OCI-LY3 (cell line): ENCODE results near the gene CDH4.

ENCODE experiments used
- H2AFZ ChIP-seq: fragments of 200-600, 300-600 bp; shearing (Covaris generic); 2 replicates; pipeline ENCODE4 v1.6.0; 2014; ENCODE audit warnings: antibody characterized with exemption, low read depth, low read length
- H3K27ac ChIP-seq: fragments of 200-600, 300-600 bp; sonication (generic); 2 replicates; pipeline ENCODE4 v1.5.1; 2014; ENCODE audit warnings: mild to moderate bottlenecking, low read length, moderate library complexity, mixed read lengths
- H3K27me3 ChIP-seq: fragments of 200-600, 300-600 bp; sonication (generic); 2 replicates; pipeline ENCODE4 v1.6.1; 2014; ENCODE audit warnings: low read depth, low read length, mixed read lengths
- H3K36me3 ChIP-seq: fragments of 200-600, 300-600 bp; sonication (generic); replicated peaks from 2 replicates; pipeline ENCODE3; 2014; ENCODE audit warnings: low read depth, low read length, mixed read lengths
- H3K4me1 ChIP-seq: fragments of 300-600, 200-600 bp; sonication (generic); 2 replicates; pipeline ENCODE4 v1.6.1; 2014; ENCODE audit warnings: low read length, mixed read lengths
- H3K4me2 ChIP-seq: fragments of 200-600, 300-600 bp; sonication (generic); 2 replicates; pipeline ENCODE4 v1.6.1; 2014; ENCODE audit warnings: low read length, mixed read lengths
- H3K4me3 ChIP-seq: fragments of 300-600, 200-600 bp; sonication (generic); 2 replicates; pipeline ENCODE4 v1.5.1; 2014; ENCODE audit warnings: antibody characterized with exemption, mild to moderate bottlenecking, low read length, moderate library complexity
- H3K79me2 ChIP-seq: fragments of 300-600, 200-600 bp; shearing (Covaris generic); 2 replicates; pipeline ENCODE4 v1.6.1; 2014; ENCODE audit warnings: mild to moderate bottlenecking, low read length, mixed read lengths
- H3K9ac ChIP-seq: fragments of 300-600, 200-600 bp; shearing (Covaris generic); 2 replicates; pipeline ENCODE4 v1.6.0; 2014; ENCODE audit warnings: mild to moderate bottlenecking, low read length, moderate library complexity
- H3K9me3 ChIP-seq: fragments of 200-600, 300-600 bp; shearing (Covaris generic); 2 replicates; pipeline ENCODE4 v1.6.1; 2014; ENCODE audit warnings: low read length, mixed read lengths; ENCODE audit not compliant: insufficient read depth
- H4K20me1 ChIP-seq: fragments of 200-600, 300-600 bp; sonication (generic); 2 replicates; pipeline ENCODE4 v1.6.1; 2016; ENCODE audit warnings: low read length, mixed read lengths; ENCODE audit not compliant: insufficient read depth
- EZH2phosphoT487 ChIP-seq: fragments of 200-600 bp; shearing (Covaris generic); IDR thresholded peaks from 2 replicates; pipeline ENCODE4 v1.6.1; 2018; ENCODE audit warnings: antibody characterized with exemption, mixed run types, low read depth
- TF ChIP-seq, protein P1 (sequence below): fragments of 200-600, 300-600 bp; sonication (generic); IDR thresholded peaks from 2 replicates; pipeline ENCODE4 v1.5.1; 2014; ENCODE audit warnings: antibody characterized with exemption, low read length, low read depth

CDH4 gene

GRCh38 chr20:61352346-61353260, 100.5 kb downstream of the CDH4 start:
- no peaks in the 10 kb centered on the region for H3K79me2 ChIP-seq
- H3K4me2 ChIP-seq = no peak overlapping the region
- H3K9ac ChIP-seq = no peak overlapping the region
- no peak overlapping the region for H3K27ac ChIP-seq
- H3K27me3 ChIP-seq = no peaks in the 10 kb centered on the region
- no peaks in the 10 kb centered on the region; the same call in 1 of the 2 replicates for H3K9me3 ChIP-seq
- no peak for TF ChIP-seq EZH2phosphoT487
- TF ChIP-seq, protein P1, sequence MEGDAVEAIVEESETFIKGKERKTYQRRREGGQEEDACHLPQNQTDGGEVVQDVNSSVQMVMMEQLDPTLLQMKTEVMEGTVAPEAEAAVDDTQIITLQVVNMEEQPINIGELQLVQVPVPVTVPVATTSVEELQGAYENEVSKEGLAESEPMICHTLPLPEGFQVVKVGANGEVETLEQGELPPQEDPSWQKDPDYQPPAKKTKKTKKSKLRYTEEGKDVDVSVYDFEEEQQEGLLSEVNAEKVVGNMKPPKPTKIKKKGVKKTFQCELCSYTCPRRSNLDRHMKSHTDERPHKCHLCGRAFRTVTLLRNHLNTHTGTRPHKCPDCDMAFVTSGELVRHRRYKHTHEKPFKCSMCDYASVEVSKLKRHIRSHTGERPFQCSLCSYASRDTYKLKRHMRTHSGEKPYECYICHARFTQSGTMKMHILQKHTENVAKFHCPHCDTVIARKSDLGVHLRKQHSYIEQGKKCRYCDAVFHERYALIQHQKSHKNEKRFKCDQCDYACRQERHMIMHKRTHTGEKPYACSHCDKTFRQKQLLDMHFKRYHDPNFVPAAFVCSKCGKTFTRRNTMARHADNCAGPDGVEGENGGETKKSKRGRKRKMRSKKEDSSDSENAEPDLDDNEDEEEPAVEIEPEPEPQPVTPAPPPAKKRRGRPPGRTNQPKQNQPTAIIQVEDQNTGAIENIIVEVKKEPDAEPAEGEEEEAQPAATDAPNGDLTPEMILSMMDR = no peak
- no peaks in the 10 kb centered on the region for H3K4me1 ChIP-seq
- H4K20me1 ChIP-seq = no peaks in the 10 kb centered on the region
- H3K36me3 ChIP-seq = no peaks in the 10 kb centered on the region
- H3K4me3 ChIP-seq = no peak overlapping the region
- H2AFZ ChIP-seq = no peak overlapping the region

DNA sequence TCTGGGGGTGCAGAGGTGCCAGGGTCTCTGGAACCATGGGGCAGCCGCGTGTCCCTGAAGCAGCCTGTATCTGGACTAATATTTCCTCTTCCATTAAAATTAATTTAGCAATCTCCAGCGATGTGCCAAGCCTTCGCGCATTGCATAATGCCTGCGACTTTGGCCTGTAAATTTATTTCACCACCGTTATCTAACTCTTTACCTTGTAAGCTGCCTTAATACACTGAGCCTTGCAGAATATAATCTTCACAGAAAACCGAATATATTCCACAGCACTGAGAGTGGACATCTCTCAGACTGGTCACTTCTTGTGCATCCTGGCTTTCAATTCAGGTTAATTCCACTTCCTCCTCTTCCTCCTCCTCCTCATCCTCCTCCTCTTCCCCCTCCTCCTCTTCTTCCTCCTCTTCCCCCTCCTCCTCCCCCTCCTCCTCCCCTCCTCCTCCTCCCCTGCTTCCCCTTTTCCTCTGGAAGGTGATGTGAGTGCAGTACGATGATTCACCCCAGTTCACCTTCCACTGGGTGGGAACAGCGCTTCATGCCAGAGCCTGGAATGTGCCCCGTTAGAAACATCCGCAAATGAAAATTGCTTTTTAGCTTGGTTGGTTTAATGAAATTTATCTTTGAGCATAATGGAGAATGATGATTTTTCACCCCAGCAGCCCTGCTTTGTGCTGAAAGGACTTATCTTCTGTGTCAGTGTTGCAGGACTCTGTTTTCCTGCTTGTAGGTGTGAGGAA, 101.4 kb downstream of the CDH4 start:
- Histone ChIP-seq H3K27ac (no peak overlapping the region), H3K4me3 (no peak overlapping the region), H3K9me3 (no peaks in the 10 kb centered on the region; the same call in 1 of the 2 replicates), H3K79me2 (no peaks in the 10 kb centered on the region), H3K4me2 (no peak overlapping the region), H3K27me3 (no peaks in the 10 kb centered on the region), H3K36me3 (no peaks in the 10 kb centered on the region), H4K20me1 (no peaks in the 10 kb centered on the region), H3K4me1 (no peaks in the 10 kb centered on the region), H2AFZ (no peak overlapping the region), H3K9ac (no peak overlapping the region)
- TF ChIP-seq, protein P1 = no peak
- no peak for TF ChIP-seq EZH2phosphoT487

DNA sequence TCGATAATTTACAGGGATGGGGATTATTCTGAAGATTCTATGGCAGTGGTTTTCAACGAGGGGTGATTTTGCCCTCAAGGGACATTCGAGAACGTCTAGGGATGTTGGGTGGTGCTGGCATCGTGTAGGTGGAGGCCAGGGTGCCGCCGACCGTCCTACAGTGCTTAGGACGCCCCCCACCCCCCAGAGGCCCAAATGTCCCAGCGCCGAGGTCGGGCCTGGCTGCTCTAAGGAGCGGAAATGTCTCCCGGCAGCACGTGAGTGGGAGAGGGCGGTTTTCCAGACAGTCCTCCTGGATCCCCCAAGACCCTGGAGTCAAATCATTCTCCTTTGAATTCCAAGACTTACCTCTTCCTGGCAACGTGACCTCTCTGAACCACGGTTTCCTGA, 101.9 kb downstream of the CDH4 start:
- Histone ChIP-seq H3K79me2 (no peaks in the 10 kb centered on the region), H3K9me3 (no peaks in the 10 kb centered on the region; the same call in 1 of the 2 replicates), H3K9ac (no peak overlapping the region), H3K4me3 (no peak overlapping the region), H3K27ac (no peak overlapping the region), H3K27me3 (no peaks in the 10 kb centered on the region), H4K20me1 (no peaks in the 10 kb centered on the region), H3K36me3 (no peaks in the 10 kb centered on the region), H3K4me2 (no peak overlapping the region), H2AFZ (no peak overlapping the region), H3K4me1 (no peaks in the 10 kb centered on the region)
- TF ChIP-seq, protein P1 = no peak
- no peak for TF ChIP-seq EZH2phosphoT487

DNA sequence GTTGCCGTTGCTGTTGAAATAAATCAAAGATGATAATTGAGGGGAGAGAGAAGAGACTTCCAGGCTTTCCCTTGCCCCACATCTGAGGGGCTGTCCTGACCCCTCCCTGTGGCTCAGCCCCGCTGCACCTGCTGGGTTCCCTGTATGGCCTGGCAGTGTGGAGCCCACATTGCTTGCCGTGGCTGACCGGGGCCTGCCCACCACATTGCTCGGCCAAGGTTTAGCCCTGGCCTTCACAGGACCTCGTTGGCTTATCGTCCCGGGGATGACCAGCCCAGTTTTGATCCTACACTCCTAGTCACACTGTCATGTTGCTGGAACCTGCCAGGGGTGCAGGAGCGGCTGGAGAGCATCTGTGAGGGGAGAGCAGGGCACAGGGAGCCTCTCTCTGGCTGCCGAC, 102.4 kb downstream of the CDH4 start:
- TF ChIP-seq, protein P1 = no peak
- TF ChIP-seq EZH2phosphoT487 = no peak
- no peaks in the 10 kb centered on the region for H3K36me3 ChIP-seq
- H3K4me3 ChIP-seq = no peak overlapping the region
- no peaks in the 10 kb centered on the region for H3K27me3 ChIP-seq
- no peaks in the 10 kb centered on the region for H3K4me1 ChIP-seq
- H3K9me3 ChIP-seq = no peaks in the 10 kb centered on the region; the same call in 1 of the 2 replicates
- H4K20me1 ChIP-seq = no peaks in the 10 kb centered on the region
- no peak overlapping the region for H3K27ac ChIP-seq
- no peak overlapping the region for H3K9ac ChIP-seq
- H3K79me2 ChIP-seq = no peaks in the 10 kb centered on the region
- no peak overlapping the region for H3K4me2 ChIP-seq
- H2AFZ ChIP-seq = no peak overlapping the region
